SJSA1 (cell line): ENCODE data around the gene STPG2. TPM values are rescaled to one million over a fixed set of nuclear protein-coding genes. Genes with fewer than 3 reads are reported as not detected.

Source experiments
- DNase-seq, 2 experiments: peaks; one replicate each; pipeline ENCODE4 v3.0.0-alpha.2; 2015 to 2020; ENCODE audit warnings: low spot score in 2 of 2, low read depth in 1 of 2
- H3K27ac ChIP-seq: fragments of 250-450 bp; sonication (Bioruptor Pico); 2 replicates; pipeline ENCODE4 v1.5.1; 2020; ENCODE audit warnings: mild to moderate bottlenecking, moderate library complexity
- H3K27me3 ChIP-seq: fragments of 250-450 bp; sonication (Bioruptor Pico); replicated peaks from 2 replicates; pipeline ENCODE4 v1.5.1; 2020; ENCODE audit warnings: mild to moderate bottlenecking, moderate library complexity
- H3K36me3 ChIP-seq: fragments of 250-450 bp; sonication (Bioruptor Pico); 2 replicates; pipeline ENCODE4 v1.5.1; 2020; ENCODE audit warnings: mild to moderate bottlenecking
- H3K4me1 ChIP-seq: fragments of 250-450 bp; sonication (Bioruptor Pico); replicated peaks from 2 replicates; pipeline ENCODE4 v1.6.1; 2021; ENCODE audit warnings: mild to moderate bottlenecking
- H3K4me3 ChIP-seq: fragments of 250-450 bp; sonication (Bioruptor Pico); 2 replicates; pipeline ENCODE4 v1.5.1; 2020; ENCODE audit warnings: mild to moderate bottlenecking
- H3K9me3 ChIP-seq: fragments of 250-450 bp; sonication (Bioruptor Pico); replicated peaks from 2 replicates; pipeline ENCODE4 v1.5.1; 2020; ENCODE audit warnings: mild to moderate bottlenecking
- total RNA-seq: library from RNA; depleted of rRNA; stranded (reverse); fragments of >200 nt; shearing (Covaris generic); gene quantifications from 2 replicates; pipeline ENCODE4 v1.2.3, GENCODE V29; 2014

STPG2 gene
- total RNA-seq, 1 experiment from 2014 or later, result not detected

- Histone ChIP-seq H3K27me3 (no peaks in the 10 kb centered on the region), H3K36me3 (no peaks in the 10 kb centered on the region), H3K4me1 (no peaks in the 10 kb centered on the region), H3K27ac (no peak overlapping the region), H3K9me3 (no peaks in the 10 kb centered on the region), H3K4me3 (no peak overlapping the region)
- DNase-seq, result no peak
These were observed 263.3 kb downstream of the STPG2 start for GRCh38 chr4:97879942-97880341.

- Histone ChIP-seq H3K9me3 (no peaks in the 10 kb centered on the region), H3K4me3 (no peak overlapping the region), H3K36me3 (no peaks in the 10 kb centered on the region), H3K27ac (no peak overlapping the region), H3K27me3 (no peaks in the 10 kb centered on the region), H3K4me1 (no peaks in the 10 kb centered on the region)
- DNase-seq, result no peak
These were observed 275.2 kb downstream of the STPG2 start for GRCh38 chr4:97868097-97868496.

DNA sequence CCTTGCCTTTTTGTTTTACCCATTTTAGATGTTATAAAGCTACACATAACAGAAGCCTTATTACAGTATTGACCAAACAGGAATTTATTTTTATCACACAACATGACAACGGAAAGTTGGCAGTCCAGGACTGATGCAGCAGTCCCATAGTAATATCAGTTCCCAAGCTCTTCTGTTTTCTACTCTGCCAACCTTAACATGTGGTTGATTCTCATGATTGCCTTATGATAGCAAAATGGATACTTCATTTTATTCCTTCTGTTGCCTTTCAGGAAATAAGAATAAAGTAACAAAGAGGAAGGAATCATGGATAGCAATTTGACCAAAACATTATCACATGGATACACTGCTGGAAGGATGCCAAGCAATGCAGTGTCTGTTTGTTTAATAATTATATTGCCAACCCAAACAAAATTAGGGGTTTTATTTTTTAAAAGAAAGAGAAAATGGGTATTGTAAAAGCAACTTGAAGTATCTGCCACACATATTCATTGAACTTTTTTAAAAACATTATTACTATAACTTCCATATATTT is 275.7 kb downstream of the STPG2 start:
- H3K9me3 ChIP-seq, result no peaks in the 10 kb centered on the region
- no peak overlapping the region for H3K4me3 ChIP-seq
- H3K27ac ChIP-seq, result no peak overlapping the region
- no peak for DNase-seq
- no peaks in the 10 kb centered on the region for H3K27me3 ChIP-seq
- H3K36me3 ChIP-seq, result no peaks in the 10 kb centered on the region
- no peaks in the 10 kb centered on the region for H3K4me1 ChIP-seq

DNA sequence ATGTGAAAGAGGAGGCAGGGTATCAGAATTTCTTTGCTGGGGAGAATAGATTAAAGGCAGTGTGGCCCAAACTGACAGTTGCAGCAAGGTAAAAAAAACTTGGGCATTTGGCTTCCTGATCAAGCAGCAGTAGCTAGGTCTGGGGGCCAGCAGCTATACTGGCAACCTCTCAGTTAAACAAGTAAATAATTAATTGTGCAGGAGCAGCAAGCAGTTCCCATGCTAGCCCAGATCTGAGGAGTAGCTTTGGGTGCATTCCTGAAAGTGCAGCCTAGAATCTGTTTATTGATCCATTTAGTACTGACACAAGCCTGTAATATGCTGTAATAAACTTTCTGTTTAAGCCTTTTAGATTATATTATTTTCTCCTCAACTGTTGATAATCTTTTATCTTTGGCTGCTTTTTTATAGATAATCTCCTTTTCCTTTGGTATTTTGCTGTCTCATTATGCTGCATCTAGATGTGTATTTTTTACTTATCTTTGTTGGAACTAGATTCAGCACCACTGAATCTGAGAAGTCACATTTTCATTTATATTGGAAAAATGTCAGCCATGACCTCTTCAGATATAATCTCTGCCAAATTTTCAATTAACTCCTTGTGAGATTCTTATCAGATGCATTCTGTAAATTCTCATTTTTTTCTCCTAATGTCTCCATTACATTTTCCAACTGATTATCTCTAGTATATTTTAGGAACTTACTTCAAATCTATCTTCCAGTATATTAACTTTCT is 276.3 kb downstream of the STPG2 start:
- Histone ChIP-seq H3K4me3 (no peak overlapping the region), H3K27me3 (no peaks in the 10 kb centered on the region), H3K27ac (no peak overlapping the region), H3K9me3 (no peaks in the 10 kb centered on the region), H3K36me3 (no peaks in the 10 kb centered on the region), H3K4me1 (no peaks in the 10 kb centered on the region)
- no peak for DNase-seq

- DNase-seq, result no peak
- no peaks in the 10 kb centered on the region for H3K4me1 ChIP-seq
- H3K27ac ChIP-seq, result no peak overlapping the region
- no peaks in the 10 kb centered on the region for H3K36me3 ChIP-seq
- H3K27me3 ChIP-seq, result no peaks in the 10 kb centered on the region
- H3K4me3 ChIP-seq, result no peak overlapping the region
- no peaks in the 10 kb centered on the region for H3K9me3 ChIP-seq
These were observed 292.2 kb downstream of the STPG2 start for GRCh38 chr4:97851115-97851514.

DNA sequence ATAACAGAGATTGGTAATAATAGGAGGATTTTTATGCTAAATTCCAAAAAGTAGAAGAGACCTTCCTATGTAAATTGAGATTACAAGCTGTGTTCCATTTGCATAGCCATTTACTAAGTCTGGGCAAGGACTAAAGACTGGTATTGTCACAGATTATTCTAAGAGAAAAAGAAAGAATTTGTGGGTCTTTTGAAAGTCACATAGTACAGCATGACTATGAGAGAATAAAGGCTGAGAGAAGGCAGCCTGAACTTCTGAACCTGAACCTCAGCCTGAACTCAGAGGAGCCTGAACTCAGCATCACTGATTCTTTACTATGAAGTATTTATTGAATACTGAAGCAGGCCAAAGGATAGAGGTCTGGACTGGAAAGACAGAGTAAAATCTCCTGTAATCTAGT is 297.5 kb downstream of the STPG2 start:
- Histone ChIP-seq H3K9me3 (no peaks in the 10 kb centered on the region), H3K4me3 (no peak overlapping the region), H3K4me1 (no peaks in the 10 kb centered on the region), H3K27me3 (no peaks in the 10 kb centered on the region), H3K36me3 (no peaks in the 10 kb centered on the region), H3K27ac (no peak overlapping the region)
- DNase-seq, result no peak

- DNase-seq, result no peak
- Histone ChIP-seq H3K9me3 (no peaks in the 10 kb centered on the region), H3K36me3 (no peaks in the 10 kb centered on the region)
These were observed 301.8 kb downstream of the STPG2 start for GRCh38 chr4:97841512-97841911.

GRCh38 chr4:97836662-97837061 is 306.6 kb downstream of the STPG2 start:
- H3K4me1 ChIP-seq, result no peaks in the 10 kb centered on the region
- no peaks in the 10 kb centered on the region for H3K9me3 ChIP-seq
- H3K27ac ChIP-seq, result no peak overlapping the region
- no peak for DNase-seq
- H3K36me3 ChIP-seq, result no peaks in the 10 kb centered on the region
- no peaks in the 10 kb centered on the region for H3K27me3 ChIP-seq
- H3K4me3 ChIP-seq, result no peak overlapping the region

More at GRCh38 chr4:97841512-97841911, 301.8 kb downstream of the STPG2 start:
- Histone ChIP-seq H3K27ac (no peak overlapping the region), H3K27me3 (no peaks in the 10 kb centered on the region), H3K4me1 (no peaks in the 10 kb centered on the region), H3K4me3 (no peak overlapping the region)

DNA sequence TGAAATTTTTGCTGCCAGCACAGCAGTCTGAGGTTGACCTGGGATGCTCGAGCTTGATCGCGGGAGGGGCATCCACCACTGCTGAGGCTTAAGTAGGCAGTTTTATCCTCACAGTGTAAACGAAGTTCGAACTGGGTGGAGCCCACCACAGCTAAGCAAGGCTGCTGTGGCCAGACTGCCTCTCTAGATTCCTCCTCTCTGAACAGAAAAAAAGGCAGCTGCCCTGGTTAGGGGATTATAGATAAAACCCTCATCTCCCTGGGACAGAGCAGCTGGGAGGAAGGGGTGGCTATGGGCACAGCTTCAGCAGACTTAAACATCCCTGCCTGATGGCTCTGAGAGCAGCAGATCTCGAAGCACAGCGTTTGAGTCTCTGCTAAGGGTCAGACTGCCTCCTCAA is 314.6 kb downstream of the STPG2 start:
- no peaks in the 10 kb centered on the region for H3K27me3 ChIP-seq
- H3K36me3 ChIP-seq, result no peaks in the 10 kb centered on the region
- H3K27ac ChIP-seq, result no peak overlapping the region
- no peak for DNase-seq
- H3K9me3 ChIP-seq, result no peaks in the 10 kb centered on the region
- no peak overlapping the region for H3K4me3 ChIP-seq
- H3K4me1 ChIP-seq, result no peaks in the 10 kb centered on the region

GRCh38 chr4:97819294-97819693 is 324.0 kb downstream of the STPG2 start:
- no peaks in the 10 kb centered on the region for H3K27me3 ChIP-seq
- H3K4me1 ChIP-seq, result no peaks in the 10 kb centered on the region
- DNase-seq, result no peak
- H3K36me3 ChIP-seq, result no peaks in the 10 kb centered on the region
- no peak overlapping the region for H3K27ac ChIP-seq
- no peaks in the 10 kb centered on the region for H3K9me3 ChIP-seq
- no peak overlapping the region for H3K4me3 ChIP-seq

- Histone ChIP-seq H3K9me3 (no peaks in the 10 kb centered on the region), H3K4me1 (no peaks in the 10 kb centered on the region), H3K36me3 (no peaks in the 10 kb centered on the region), H3K27ac (no peak overlapping the region), H3K4me3 (no peak overlapping the region), H3K27me3 (no peaks in the 10 kb centered on the region)
- no peak for DNase-seq
These were observed 330.5 kb downstream of the STPG2 start for GRCh38 chr4:97812768-97813167.

- Histone ChIP-seq H3K27me3 (no peaks in the 10 kb centered on the region), H3K4me3 (no peak overlapping the region), H3K9me3 (no peaks in the 10 kb centered on the region), H3K36me3 (no peaks in the 10 kb centered on the region), H3K27ac (no peak overlapping the region), H3K4me1 (no peaks in the 10 kb centered on the region)
- no peak for DNase-seq
These were observed 356.9 kb downstream of the STPG2 start for GRCh38 chr4:97786306-97786920.

DNA sequence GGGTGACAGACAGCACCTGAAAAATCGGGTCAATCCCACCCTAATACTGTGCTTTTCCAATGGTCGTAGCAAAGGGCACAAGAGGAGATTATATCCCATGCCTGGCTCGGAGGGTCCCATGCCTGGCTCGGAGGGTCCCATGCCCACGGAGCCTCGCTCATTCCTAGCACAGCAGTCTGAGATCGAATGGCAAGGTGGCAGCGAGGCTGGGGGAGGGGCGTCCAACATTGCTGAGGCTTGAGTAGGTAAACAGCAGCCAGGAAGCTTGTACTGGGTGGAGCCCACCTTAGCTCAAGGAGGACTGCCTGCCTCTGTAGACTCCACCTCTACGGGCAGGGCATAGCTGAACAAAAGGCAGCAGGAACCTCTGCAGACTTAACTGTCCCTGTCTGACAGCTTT is 365.1 kb downstream of the STPG2 start:
- H3K4me1 ChIP-seq, result no peaks in the 10 kb centered on the region
- no peaks in the 10 kb centered on the region for H3K36me3 ChIP-seq
- H3K27me3 ChIP-seq, result no peaks in the 10 kb centered on the region
- no peak overlapping the region for H3K27ac ChIP-seq
- H3K4me3 ChIP-seq, result no peak overlapping the region
- DNase-seq, result no peak
- no peaks in the 10 kb centered on the region for H3K9me3 ChIP-seq

DNA sequence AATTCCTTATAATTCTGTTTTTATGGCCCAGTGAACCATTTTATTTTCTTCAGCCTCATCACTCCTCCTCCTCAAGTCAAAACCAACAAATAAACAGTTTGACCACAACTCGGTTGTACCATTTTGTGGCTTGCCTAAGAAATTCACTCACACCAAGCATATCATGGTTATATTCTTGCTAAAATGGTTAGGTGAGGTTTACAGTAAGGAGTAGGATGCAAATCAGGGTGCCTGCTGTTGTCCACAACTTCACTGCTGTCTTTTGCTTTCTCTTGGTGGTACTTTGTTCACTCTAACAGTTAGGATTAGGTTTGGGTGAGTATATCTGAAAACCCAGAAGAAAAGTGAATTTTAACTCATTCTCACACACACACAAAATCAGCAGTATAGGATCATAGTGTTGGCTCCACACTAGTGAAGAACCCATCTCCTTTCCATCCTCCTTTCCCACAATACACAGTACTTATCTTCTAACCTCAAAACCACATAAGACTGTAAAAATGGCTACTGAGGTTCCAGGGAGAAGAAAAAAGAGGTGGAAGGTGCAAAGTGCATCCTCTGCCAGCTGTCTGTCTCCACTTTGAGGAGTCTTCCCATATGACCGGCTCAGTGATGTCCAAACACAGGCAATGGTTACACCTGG is 368.8 kb downstream of the STPG2 start:
- no peak overlapping the region for H3K4me3 ChIP-seq
- H3K4me1 ChIP-seq, result no peaks in the 10 kb centered on the region
- no peaks in the 10 kb centered on the region for H3K36me3 ChIP-seq
- H3K27ac ChIP-seq, result no peak overlapping the region
- DNase-seq, result no peak
- H3K27me3 ChIP-seq, result no peaks in the 10 kb centered on the region
- no peaks in the 10 kb centered on the region for H3K9me3 ChIP-seq
